GM18909 (cell line): ENCODE measurements around the gene CORO7.
"Not testable (repeated sequence)": the region's sequence is repeated elsewhere in the genome, so short reads cannot be mapped to it uniquely, and the experiment has no call there.

Source experiments
- ATAC-seq: cut with Tn5 transposase; IDR thresholded peaks from one replicate; pipeline ENCODE4 v1.9.1; 2021; ENCODE audit warnings: mild to moderate bottlenecking; ENCODE audit not compliant: unreplicated experiment, poor library complexity

Gene CORO7

DNA sequence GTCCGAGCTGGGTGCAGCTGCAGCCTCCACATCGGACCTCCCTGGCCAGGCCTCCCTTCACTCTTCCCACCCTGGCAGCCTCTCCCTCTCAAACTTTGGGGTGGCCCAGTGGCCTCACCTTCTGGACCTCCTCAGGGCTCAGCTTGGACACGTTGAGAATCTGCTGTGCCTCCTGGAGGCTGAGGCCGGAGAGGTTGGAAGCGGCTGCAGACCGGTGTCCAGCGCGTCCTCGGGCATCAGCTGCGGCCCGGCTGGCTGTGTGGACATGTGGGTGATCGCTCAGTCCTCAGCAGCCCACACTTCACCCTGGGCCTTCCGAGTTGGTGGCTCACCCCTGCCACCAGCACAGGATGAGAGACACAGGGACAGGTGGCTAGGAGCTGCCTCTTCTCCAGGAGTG is 75.1 kb downstream of the CORO7 start:
- no peak for ATAC-seq

DNA sequence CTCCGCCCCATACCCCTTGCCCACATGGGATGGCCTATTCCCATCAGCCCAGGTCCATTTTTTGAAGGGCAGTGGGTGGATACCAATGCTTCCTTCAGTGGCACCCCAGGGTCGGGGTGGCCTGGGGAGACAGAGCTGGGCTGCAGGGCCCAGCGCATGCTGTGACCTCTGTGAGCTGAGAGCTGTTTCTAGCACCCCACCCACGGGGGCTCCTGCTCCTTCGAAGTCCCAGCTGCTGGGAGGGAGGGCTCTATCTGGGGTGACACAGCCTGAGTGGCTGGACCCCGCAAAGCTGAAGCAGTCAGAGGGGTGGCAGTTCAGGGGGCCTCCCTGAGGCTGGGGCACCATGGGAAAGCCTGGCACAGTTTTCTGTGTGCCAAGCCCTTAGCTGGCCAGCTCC is 76.0 kb downstream of the CORO7 start:
- ATAC-seq, result no peak

DNA sequence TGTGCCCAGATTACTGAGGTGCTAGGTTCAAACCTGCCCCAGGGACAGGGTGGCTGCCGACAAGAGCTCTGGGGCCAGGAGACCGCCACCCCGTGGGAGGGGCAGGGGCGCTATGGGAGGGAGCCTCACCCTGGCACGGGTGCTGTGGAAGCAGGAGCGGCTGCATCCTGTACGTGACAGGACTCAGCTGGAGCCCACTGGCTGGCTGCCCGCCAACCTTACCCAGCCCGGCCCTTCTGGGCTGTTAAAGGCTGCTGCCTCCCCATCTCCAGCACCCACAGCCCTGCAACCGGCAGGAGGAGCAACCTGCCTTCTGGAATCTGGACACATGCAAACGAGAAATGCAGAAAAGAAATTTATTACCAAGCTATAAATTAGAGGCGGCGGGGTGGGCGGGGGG is 76.5 kb downstream of the CORO7 start:
- ATAC-seq, result no peak

DNA sequence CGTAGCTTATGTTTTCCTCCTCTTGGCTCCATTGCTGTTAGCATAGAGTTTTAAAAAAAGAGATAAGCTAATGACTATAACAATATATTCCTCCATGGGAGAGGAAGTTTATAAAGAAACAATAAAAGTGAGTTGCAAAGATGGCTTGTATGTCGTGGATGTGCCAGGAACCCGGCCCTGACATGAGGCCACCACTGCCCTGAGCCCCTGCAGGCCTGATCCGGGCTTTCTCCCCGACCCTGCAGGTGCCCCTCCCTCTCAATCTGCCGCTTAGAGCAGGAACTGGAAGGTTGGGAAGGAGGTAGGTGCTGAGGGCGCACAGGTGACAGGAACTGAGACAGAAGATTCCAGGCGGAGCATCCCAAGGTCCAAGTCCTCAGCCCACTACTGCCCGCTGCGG is 76.9 kb downstream of the CORO7 start:
- ATAC-seq, result no peak

DNA sequence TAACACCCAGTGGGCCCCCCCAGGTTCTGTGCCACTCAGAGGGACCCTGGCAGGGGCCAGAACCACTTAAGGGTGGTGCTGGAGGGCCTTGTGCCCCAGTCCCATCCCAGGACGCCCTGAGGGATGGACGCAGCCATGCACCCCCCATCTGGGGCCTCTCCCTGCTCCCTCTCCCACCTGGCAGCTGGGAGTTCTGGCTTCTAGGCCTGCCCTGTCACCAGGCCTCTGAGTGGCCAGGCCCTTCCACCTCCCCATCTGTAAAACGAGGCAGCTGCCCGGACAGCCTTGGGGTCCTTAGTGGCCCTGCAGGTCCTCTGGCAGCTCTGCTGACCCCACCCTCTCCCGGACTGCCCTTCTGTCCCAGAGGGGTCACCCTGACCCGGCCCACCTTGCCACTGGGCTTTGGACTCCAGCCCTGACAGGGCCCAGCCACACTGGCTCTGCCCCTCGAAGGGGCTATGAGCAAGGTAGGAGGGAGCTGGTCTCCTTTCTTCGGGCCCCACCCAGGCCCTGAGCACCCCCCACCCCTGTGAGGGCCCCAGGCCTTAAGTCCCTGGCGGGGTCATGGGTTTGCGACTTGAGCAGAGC is 77.6 kb downstream of the CORO7 start:
- no peak for ATAC-seq

DNA sequence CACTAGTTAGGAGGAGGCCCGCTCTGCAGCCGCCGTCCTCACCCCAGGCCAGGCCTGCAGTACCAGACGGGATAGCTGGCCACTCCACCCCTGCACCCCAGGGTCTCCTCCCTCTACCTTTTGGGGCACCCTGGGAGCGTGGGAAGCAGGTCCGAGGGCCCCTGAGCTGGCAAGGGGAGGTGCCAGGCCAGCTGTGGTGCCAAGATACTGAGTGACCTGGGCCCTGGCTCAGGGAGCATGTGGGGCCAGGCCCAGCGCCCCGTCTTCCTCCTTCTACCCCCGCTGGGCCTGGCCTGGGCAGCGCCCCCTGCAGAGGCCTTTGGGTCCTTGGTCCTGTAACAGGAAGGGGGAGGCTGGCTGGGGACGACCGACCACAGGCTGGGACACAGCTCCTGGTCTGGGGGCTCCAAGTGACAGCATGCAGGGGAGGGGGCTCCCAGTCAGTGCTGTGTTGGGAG is 78.2 kb downstream of the CORO7 start:
- no peak for ATAC-seq

DNA sequence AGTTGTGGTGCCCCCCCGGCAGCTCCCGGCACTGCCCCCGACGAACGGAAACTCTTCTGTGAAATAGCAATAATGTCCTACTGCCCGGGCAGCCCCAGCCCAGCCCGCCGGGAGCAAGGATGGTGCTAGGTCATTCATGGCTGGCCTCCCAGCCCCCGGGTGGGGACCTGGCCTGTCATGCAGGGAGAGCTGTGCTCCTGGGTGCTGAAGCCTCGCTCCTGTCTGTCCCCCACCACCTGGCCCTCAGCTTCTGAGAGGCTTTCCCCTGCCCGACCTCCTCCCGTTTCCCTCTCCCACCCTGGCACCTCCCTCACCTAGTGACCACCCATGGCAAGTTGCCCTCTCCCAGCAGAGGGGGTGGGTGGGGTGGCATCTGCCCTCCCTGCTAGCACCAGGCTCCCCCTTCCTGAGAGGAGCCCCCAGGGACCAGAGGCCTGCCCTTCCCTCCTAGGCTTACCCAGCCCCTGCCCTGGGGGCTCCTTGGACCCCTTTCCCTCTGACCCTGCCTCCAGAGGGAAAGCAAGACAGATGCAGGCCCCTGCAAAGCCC is 78.8 kb downstream of the CORO7 start:
- ATAC-seq, result no peak

DNA sequence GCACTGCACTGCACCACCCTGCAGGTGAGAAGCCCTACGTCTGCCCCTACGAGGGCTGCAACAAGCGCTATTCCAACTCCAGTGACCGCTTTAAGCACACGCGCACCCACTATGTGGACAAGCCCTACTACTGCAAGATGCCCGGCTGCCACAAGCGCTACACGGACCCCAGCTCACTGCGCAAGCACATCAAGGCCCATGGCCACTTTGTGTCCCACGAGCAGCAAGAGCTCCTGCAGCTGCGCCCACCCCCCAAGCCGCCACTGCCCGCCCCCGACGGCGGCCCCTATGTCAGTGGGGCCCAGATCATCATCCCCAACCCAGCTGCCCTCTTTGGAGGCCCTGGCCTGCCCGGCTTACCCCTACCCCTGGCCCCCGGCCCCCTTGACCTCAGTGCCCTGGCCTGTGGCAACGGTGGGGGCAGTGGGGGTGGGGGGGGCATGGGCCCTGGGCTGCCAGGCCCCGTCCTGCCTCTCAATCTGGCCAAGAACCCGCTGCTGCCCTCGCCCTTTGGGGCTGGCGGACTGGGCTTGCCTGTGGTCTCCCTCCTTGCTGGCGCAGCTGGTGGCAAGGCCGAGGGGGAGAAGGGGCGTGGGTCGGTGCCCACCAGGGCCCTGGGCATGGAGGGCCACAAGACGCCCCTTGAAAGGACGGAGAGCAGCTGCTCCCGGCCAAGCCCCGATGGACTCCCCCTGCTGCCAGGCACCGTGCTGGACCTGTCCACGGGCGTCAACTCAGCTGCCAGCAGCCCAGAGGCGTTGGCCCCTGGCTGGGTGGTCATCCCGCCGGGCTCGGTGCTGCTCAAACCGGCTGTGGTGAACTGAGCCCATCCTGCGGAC is 79.5 kb downstream of the CORO7 start:
- no peak for ATAC-seq

DNA sequence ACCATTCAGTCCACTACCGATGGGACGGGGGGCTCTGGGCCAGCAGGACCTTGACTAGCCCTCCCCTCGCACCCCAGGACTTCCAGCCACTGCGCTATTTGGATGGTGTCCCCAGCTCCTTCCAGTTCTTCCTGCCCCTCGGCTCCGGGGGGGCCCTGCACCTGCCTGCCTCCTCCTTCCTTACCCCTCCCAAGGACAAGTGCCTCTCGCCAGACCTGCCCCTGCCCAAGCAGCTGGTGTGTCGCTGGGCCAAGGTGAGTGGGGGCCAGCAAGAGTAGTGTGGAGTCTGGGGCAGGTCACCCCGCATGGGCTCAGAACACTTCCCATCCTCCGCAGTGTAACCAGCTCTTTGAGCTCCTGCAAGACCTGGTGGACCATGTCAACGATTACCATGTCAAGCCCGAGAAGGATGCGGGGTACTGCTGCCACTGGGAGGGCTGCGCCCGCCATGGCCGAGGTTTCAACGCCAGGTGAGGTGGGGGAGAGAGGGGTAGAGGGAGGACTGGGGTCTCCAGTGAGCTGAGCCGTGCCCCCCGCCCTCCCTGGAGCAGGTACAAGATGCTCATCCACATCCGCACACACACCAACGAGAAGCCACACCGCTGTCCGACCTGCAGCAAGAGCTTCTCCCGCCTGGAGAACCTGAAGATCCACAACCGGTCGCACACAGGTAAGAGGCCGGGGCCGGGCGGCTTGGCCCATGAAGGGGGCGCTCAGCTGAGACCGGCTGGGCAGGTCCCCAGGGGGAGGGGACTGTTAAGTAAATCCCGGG is 81.5 kb downstream of the CORO7 start:
- no peak for ATAC-seq

DNA sequence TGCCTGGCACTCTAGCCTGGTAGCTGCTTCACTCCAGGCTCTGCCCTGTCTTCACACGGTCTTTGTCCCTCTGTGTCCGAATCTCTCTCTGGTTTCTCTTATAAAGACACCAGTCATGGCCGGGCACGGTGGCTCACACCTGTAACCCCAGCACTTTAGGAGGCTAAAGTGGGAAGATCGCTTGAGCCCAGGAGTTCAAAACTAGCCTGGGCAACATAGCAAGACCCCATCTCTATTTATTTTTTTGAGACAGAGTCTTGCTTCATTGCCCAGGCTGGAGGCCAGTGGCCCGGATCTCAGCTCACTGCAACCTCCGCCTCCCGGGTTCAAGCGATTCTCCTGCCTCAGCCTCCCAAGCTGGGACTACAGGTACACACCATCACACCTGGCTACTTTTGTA is 82.7 kb downstream of the CORO7 start:
- not testable (repeated sequence) for ATAC-seq

DNA sequence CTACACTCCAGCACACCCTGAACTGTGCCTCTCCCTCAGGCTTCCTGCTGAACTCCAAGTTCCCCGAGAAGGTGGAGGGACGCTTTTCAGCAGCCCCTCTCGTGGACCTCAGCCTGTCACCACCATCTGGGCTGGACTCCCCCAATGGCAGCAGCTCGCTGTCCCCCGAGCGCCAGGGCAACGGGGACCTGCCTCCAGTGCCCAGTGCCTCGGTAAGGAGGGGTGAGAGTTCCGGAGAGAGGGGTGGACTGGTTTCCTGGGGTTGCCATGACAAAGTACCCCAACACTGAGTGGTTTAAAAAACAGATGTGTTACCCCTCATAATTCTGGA is 83.1 kb downstream of the CORO7 start:
- no peak for ATAC-seq

DNA sequence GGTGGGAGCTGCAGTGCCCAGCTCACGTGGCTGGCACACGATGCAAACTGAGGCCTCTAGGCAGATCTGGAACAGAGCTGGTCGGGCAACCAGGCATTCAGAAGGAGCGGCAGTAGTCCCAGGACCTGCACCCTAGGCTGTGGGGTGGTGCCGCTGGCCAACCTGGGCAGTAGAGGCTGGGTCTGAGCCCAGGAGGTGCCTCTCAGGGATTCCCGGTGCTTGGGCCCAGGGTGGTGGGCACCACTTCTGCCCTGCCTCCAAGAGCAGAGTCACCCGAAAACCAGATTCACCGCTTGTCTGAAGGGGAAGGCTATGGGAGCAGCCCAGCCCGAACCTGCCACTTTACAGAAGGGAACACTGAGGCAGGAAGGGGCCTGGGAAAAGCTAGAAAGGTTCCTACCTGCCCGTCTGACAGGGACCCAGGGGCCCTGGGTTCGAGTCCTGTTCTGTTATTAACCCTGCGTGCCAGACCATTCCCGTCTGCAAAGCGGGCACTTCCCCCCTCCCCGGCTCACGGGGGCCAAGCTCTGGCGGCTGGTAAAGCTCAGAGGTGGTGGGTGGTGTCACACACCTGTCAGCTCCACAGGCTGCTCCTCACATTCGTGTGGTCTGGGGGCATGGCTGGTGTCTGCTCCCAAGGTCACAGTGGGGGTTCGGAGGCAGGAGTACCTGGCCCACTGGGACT is 83.6 kb downstream of the CORO7 start:
- ATAC-seq, result no peak

DNA sequence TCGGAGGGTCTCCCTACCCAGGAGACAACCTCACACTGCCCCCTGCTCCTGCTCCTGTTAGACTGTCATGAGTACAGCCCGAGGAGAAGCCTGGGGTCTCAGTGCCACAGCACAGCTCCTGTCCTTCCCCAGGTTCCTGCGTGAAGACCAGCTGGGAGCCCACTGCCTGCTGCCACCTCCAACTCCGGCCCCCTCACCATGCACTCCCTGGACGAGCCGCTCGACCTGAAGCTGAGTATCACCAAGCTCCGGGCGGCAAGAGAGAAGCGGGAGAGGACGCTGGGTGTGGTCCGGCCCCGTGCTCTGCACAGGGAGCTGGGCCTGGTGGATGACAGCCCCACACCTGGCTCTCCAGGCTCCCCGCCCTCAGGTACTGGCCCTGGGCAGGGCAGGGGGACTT is 84.3 kb downstream of the CORO7 start:
- ATAC-seq, result no peak

DNA sequence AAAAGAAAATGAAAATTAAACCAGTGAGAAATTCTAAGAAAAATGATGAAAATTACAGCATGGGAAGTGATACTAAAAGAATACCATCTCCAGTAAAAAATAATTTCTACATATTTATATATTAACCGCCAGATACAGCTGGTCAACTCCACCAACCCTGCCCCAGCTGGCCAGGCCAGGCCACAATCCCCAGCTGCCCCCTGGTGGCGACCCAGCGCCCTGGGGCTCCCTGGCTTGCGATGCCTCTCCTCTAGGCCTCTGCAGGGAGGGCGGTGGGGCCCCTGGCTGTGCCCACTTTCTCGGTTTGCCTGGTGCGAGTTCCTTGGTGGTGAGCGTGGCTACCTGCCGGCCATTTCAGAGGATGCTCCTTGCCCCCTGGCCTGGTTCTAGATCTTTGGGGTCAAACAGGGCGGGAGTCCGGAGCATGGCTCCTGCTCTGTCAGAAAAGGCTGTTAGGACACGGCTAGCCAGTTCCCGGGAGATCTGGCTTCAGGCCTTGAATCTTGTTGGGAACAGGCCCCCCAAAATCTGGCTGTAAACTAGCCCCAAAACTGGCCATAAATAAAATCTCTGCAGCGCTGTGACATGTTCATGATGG is 86.0 kb downstream of the CORO7 start:
- peak; percentile 45 for ATAC-seq

DNA sequence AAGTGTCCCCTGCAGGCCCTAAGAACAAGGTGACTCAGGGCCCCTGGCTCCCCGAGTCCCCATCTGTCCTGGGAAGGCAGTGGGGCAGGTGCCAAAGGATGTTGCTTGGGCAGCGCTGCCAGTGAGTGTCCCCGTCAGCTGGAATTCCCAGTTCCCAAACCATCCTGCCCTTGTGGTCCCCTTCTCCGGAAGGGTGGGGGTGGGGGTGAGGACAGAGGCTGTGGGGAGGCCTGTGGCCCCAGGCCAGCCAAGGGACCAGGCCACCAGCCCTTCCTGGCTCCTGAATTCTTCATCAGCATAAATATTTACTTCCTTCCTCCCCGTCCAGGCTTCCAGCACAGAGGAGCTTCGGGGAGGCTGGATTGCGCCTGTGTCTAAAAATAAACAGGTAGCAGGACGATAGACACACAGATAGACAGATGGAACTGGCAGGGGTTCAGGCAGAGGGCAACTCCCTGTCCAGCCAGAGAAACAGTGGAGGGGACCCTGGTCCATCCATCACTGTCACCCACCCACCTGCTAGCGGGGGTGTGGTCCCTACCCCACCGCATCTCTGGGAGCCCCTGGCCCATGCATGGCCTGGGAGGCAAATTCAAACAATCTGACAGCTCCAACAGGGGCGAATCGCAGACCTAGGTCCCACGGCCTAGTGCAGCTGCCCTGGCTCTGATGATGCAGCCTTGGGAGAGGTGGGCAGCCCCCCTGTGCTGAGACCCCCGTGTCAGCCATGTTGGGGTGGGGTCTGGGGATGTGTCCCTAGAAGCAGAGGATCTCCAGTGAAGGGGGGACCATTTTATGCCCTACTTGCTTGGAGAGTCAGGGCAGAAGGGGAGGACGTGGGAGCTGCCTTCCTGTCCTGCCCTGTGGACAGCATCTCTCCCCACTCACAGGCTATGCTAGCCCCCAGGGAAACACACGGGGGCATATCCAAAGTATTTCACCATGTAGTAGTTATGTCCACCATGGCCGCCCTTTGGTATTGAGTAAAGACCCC is 87.3 kb downstream of the CORO7 start:
- no peak for ATAC-seq

DNA sequence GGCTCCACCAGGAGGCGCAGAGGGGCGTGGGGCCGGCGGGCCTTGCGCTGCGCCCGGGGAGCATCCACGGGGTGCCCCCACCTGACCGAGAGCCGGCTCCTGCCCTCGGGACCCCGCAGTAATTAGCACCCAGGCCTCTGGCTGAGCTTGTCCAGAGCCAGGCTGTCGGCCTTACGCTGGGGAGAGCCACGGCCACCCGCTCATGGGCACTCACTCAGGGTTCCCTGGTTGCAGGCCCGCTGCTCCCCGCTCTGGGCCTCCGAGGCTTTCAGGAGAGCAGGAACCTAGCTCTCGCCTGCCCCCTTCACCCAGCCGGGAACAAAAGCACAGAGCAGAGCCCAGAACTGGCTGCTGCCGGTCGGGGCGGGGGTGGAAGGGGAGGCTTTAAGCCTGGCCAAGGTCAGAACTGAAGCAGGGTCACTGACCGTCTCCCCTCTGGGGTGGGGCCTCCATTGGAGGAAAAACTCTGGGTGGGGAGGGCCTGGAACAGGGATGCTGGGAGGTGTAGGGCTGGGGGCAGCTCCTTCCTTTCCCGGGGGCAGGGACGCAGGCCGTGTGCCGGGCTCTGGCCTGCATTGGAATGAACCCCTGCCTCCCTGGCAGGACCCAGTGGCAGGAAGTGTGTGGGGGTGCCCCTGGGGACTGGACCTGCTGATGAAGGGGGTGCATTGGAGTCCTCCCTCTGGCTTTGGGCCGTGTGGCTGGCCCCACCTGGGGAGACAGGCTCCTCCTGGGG is 88.2 kb downstream of the CORO7 start:
- ATAC-seq, result no peak

DNA sequence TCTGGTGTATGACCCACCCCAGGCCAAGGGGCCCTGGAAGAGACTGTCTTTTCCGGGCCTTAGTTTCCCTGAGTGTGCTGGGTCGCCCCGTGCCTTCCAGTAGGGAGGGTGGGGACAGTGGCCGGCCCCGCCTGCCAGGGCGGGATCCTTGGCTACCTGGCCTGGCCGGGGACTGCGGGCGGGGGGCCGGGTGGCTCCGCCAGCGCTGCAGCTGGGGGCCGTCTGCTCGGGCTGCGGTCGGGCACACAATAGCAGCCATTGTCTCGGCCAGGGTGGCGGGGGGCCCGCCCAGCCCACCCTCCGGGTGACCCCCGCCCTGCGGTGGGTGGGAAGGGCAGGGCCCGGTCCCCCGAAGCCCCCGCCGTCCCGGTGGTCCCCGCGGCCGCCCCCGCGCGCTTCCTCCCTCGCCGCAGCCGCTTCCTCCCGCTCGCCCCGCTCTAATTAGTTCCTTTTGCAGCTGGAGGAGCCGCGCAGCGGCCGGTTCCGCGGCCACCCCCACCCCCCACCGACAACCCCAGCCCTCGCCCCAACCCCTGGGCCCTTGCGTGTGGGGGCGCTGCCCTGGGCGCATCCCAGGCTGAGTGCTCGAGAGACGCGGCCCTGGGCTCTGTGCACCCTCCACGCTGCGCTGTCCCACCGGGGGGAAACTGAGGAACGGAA is 88.9 kb downstream of the CORO7 start:
- ATAC-seq, result no peak

DNA sequence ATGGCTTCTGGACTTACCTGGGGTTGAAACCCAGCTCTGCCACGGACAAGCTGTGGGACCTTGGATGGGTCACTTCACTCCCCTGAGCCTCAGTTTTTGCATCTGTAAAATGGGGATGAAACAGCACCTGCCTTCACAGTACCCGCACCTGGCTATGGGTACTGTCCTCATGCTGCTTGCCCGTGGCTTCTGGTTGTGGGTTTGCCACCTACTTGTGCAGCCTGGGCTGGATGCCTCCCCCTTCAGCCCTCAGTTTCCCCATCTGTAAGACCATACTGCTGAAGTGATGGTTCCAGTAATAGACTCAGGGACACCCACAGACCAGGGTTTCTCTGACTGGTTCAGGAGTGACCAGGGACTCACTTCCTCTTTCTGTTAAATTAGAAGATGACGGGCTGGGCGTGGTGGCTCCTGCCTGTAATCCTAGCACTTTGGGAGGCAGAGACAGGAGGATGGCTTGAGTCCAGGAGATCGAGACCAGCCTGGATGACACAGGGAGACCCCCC is 91.1 kb downstream of the CORO7 start:
- no peak for ATAC-seq
